HepG2 (cell line): Measurements from ENCODE around the gene KCNK7. TPM values are rescaled to one million over a fixed set of nuclear protein-coding genes. Genes with fewer than 3 reads are reported as not detected.

Experiments used
- CCDC6 ChIP-seq: sonication (generic); formaldehyde crosslinking; IDR thresholded peaks from 2 replicates; pipeline ENCODE4 v1.8.1; 2022; ENCODE audit warnings: mild to moderate bottlenecking, missing genetic modification reagents, moderate library complexity
- MEIS1 ChIP-seq: sonication (generic); formaldehyde crosslinking; IDR thresholded peaks from 2 replicates; pipeline ENCODE4 v1.9.0; 2021; ENCODE audit warnings: mild to moderate bottlenecking, missing genetic modification reagents, moderate library complexity, borderline replicate concordance
- MTA1 ChIP-seq: sonication (generic); formaldehyde crosslinking; IDR thresholded peaks from 2 replicates; pipeline ENCODE4 v1.4.0; 2020; ENCODE audit warnings: missing genetic modification reagents, mild to moderate bottlenecking, borderline replicate concordance
- PCBP1 ChIP-seq: fragments of 200-400 bp; formaldehyde crosslinking; IDR thresholded peaks from 2 replicates; pipeline ENCODE4 v1.6.1; 2017; ENCODE audit warnings: mild to moderate bottlenecking, low read depth, low read length, borderline replicate concordance
- SKIL ChIP-seq: sonication (generic); formaldehyde crosslinking; IDR thresholded peaks from 2 replicates; pipeline ENCODE4 v1.8.0; 2022; ENCODE audit warnings: missing genetic modification reagents, mild to moderate bottlenecking, moderate library complexity, borderline replicate concordance
- ZNF142 ChIP-seq: sonication (generic); formaldehyde crosslinking; IDR thresholded peaks from 2 replicates; pipeline ENCODE4 v1.4.0; 2020; ENCODE audit warnings: missing genetic modification reagents
- ZNF225 ChIP-seq: sonication (generic); formaldehyde crosslinking; IDR thresholded peaks from 2 replicates; pipeline ENCODE4 v1.4.0; 2020; ENCODE audit warnings: mild to moderate bottlenecking, missing genetic modification reagents
- ZNF329 ChIP-seq: sonication (generic); formaldehyde crosslinking; IDR thresholded peaks from 2 replicates; pipeline ENCODE4 v1.9.0; 2021; ENCODE audit warnings: low read depth, mild to moderate bottlenecking, missing genetic modification reagents
- ZNF468 ChIP-seq: sonication (generic); formaldehyde crosslinking; IDR thresholded peaks from 2 replicates; pipeline ENCODE4 v1.8.0; 2022; ENCODE audit warnings: mild to moderate bottlenecking, moderate library complexity, missing genetic modification reagents
- ZNF567 ChIP-seq: sonication (generic); formaldehyde crosslinking; IDR thresholded peaks from 2 replicates; pipeline ENCODE4 v1.8.1; 2023; ENCODE audit warnings: mild to moderate bottlenecking, missing genetic modification reagents, borderline replicate concordance
- ZSCAN22 ChIP-seq: sonication (generic); formaldehyde crosslinking; IDR thresholded peaks from 2 replicates; pipeline ENCODE4 v1.4.0; 2020; ENCODE audit warnings: mild to moderate bottlenecking, missing genetic modification reagents
- ZXDC ChIP-seq: sonication (generic); formaldehyde crosslinking; IDR thresholded peaks from 2 replicates; pipeline ENCODE4 v1.5.0; 2020; ENCODE audit warnings: mild to moderate bottlenecking, missing genetic modification reagents
- polyA plus RNA-seq, 8 experiments: library from polyadenylated mRNA; depleted of rRNA in 3 of 8; stranded (reverse) in 7 of 8; unstranded in 1 of 8; fragments of >200 nt; fragmentation: Illumina TruSeq in 4 of 8; extraction: Trizol in 4 of 8; gene quantifications; 2 replicates each; pipeline versions ENCODE4 v1.2.1 to v1.2.3, GENCODE V29; 2011 to 2016; ENCODE audit warnings: low read depth in 4 of 8, missing spikeins in 1 of 8, mixed read lengths in 1 of 8; ENCODE audit not compliant: insufficient read depth in 1 of 8
- total RNA-seq, 5 experiments: library from RNA; depleted of rRNA; stranded (reverse); fragments of >200 nt; fragmentation: Illumina TruSeq; extraction: Trizol; gene quantifications; 2 replicates each; pipeline ENCODE4 v1.2.3, GENCODE V29; 2016; ENCODE audit warnings: low read depth in 1 of 5
- TF ChIP-seq, protein P1 (sequence below): sonication (generic); formaldehyde crosslinking; IDR thresholded peaks from 2 replicates; pipeline ENCODE4 v1.9.0; 2021; ENCODE audit warnings: missing genetic modification reagents, borderline replicate concordance

Gene KCNK7
- total and polyA plus RNA-seq, 2 of the 13 experiments (the other 11 are each of a cell fraction or from before 2014, with no cell fraction given): 0.11 TPM; not detected in 1

- TF ChIP-seq ZNF142 (CRISPR knock-in tag) (no peak), PCBP1 (no peak), ZXDC (CRISPR knock-in tag) (no peak), ZNF468 (CRISPR knock-in tag) (no peak), CCDC6 (CRISPR knock-in tag) (no peak), MEIS1 (CRISPR knock-in tag) (no peak), SKIL (CRISPR knock-in tag) (no peak), ZNF567 (CRISPR knock-in tag) (no peak), MTA1 (CRISPR knock-in tag) (no peak), ZNF225 (no peak), ZNF329 (CRISPR knock-in tag) (no peak), ZSCAN22 (CRISPR knock-in tag) (no peak)
- TF ChIP-seq, protein P1, sequence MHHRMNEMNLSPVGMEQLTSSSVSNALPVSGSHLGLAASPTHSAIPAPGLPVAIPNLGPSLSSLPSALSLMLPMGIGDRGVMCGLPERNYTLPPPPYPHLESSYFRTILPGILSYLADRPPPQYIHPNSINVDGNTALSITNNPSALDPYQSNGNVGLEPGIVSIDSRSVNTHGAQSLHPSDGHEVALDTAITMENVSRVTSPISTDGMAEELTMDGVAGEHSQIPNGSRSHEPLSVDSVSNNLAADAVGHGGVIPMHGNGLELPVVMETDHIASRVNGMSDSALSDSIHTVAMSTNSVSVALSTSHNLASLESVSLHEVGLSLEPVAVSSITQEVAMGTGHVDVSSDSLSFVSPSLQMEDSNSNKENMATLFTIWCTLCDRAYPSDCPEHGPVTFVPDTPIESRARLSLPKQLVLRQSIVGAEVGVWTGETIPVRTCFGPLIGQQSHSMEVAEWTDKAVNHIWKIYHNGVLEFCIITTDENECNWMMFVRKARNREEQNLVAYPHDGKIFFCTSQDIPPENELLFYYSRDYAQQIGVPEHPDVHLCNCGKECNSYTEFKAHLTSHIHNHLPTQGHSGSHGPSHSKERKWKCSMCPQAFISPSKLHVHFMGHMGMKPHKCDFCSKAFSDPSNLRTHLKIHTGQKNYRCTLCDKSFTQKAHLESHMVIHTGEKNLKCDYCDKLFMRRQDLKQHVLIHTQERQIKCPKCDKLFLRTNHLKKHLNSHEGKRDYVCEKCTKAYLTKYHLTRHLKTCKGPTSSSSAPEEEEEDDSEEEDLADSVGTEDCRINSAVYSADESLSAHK (CRISPR knock-in tag): no peak
Measured at GRCh38 chr11:65592858-65593517, 2.6 kb downstream of the KCNK7 start (continued).
